Islet precursor cell (in vitro differentiated cells): Measurements from ENCODE around the gene COL27A1.

ENCODE experiments used
- DNase-seq: peaks from one replicate; pipeline ENCODE4 v3.0.0-alpha.2; 2018

Gene COL27A1

DNA sequence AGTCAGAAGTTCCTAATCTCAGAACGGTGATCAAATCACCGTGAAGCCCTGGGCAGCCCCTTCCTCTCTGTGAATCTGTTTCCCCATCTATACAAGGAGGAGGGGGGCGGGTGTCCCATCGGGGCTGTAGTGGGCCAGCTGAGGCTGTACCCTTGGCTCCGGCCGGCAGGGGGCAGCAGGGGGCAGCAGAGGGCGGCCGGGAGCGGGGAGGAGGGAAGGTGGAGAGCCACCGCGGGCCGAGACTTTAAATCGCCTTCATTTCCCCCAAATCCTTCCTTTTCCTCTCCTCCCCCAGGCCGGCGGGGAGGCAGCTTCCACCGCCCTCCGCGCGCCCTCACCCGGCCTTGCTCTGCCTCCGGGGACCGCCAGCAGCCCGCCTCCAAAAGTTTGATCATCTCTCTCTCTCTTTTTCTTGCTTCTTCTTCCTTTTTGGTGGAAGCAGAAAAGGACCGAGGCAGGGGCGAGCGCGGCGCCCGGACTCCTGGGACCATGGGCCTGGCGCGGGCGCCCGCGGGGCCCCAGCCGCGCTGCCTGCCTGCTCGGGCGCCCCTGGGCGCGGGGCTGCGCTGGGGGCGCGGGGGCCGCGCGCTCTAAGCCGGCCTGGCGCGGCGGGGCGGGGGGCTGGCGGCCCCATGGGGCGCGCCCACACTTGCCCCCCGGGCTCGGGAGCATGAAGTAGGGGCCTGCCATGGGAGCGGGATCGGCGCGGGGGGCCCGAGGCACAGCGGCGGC lies at the start of gene COL27A1:
TSS of gene COL27A1 (plus strand) at position 275 of the 732 bp plus-strand sequence. CDS start at position 689, 414 bp downstream.
- DNase-seq, result peak; percentile 94

DNA sequence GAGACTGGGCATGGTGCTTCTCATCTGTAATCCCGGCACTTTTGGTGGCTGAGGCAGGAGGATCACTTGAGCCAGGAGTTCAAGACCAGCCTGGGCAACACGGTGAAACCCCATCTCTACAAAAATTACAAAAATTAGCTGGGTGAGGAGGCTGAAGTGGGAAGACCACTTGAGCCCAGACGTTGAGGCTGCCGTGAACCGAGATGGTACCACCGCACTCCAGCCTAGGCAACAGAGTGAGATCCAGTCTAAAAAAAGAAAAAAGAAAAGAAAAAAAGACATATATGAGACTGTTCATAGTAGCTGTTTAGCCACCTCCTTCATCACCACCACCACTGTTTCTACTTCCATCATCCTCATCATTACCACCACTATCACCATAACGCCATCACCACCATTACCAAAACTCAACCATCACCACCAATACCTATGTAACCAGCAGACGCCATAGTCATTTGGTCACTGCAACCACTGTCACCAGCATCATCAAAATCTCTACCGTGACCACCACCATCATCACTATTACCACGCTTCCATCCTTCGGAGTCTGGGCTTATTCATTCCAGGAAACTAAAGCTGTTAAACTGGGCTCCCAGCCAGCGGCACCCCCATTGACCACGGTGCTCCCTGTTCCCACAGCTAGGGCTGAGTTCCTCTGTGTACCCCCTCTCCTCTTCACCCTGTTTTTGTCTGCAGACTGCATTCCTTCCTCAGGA lies 47.9 kb upstream of the COL27A1 start:
- no peak for DNase-seq

DNA sequence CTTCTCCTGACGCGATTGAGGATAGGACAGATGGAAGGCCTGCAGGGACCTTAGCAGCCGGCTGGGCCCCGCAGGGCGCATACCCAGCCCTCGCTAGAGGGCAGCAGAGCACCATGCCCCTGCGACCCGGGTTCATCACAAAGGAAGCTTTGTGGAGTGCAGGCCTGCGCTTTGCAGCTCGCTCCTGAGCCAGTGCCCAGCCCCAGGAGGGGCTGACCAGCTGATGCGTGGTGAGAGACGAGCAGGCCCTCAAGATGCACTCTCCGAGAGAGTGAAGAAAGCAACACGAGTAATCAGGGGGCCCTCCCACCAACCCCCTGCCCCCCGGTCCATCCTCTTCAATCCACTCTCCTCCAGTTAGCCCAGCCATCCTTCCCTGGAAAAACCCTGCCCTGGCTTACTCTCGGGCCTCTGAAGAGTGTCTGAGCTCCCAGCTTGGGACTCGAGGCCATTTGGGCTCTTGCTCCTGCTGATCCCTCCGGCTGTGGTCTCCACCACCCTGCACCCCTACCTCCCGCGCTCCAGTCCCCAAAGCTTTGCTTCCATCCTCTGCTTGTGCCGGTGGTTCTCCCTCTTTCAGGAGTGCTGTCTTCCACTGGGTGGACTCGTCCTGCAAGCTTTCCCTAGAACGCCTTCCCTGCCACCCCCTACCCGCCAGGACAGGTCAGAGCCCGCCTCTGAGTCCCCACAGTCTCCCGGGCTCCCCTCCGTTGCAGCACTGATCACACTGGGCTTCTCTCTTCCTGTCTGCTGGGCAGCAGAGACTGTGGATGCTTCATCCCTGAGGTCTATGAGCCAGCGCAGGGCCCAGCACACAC lies 47.1 kb upstream of the COL27A1 start:
- DNase-seq, result peak; percentile 95

DNA sequence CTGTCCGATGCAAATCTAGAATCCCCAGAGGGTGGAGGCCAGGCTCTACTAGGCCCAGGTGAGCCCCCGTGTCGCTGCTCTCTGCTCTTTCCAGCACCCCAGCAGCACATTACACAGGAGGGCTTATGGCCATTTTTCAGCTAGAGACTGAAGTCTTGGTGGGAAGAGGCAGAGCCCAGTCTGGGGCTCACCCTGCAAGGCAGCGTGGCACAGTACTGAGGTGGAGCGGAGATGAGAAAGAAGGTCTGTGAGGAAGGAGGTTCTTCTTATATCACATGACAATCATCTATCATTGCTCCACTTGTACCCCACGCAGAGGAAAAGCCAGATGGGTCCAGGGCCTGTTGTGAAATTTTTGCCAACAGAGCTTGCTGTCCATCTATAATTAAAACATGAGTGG lies 46.2 kb upstream of the COL27A1 start:
- DNase-seq, result no peak

DNA sequence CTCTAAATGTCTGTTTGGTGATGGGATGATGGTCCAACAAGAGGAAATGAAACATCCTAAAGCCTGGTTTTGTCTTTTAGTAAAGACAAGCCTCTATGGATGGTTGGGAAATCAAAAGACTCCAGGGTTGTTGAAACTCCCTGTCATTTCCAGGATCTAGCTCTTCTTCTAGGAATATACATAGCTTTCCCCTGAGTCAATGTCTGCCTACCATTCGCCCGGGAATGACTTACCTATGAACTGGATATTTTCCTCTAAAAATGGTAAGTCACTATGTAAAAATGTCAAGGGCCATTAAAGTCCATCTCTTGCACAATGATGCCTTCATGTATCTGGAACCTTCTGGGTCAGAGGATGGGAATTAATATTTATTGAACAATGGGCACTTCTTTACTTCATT lies 45.2 kb upstream of the COL27A1 start:
- DNase-seq, result no peak

DNA sequence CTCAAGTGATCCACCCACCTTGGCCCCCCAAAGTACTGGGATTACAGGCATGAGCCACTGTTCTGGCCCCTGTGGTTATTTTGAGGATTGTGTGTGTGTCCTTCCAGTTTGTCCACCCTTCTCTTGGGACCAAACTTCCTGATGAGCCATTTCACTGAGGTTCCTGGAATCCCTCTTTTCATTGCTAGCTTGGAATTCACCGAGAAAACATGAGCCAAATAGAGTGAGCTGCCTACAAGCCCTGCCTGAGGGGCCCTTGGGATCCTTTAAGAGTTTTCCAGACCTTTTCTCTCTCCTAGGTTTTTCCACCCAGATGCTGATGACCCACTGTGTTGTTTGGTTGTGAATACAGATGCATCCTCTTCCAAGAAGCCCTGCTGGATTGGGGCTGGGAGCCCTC lies 43.0 kb upstream of the COL27A1 start:
- DNase-seq, result no peak

DNA sequence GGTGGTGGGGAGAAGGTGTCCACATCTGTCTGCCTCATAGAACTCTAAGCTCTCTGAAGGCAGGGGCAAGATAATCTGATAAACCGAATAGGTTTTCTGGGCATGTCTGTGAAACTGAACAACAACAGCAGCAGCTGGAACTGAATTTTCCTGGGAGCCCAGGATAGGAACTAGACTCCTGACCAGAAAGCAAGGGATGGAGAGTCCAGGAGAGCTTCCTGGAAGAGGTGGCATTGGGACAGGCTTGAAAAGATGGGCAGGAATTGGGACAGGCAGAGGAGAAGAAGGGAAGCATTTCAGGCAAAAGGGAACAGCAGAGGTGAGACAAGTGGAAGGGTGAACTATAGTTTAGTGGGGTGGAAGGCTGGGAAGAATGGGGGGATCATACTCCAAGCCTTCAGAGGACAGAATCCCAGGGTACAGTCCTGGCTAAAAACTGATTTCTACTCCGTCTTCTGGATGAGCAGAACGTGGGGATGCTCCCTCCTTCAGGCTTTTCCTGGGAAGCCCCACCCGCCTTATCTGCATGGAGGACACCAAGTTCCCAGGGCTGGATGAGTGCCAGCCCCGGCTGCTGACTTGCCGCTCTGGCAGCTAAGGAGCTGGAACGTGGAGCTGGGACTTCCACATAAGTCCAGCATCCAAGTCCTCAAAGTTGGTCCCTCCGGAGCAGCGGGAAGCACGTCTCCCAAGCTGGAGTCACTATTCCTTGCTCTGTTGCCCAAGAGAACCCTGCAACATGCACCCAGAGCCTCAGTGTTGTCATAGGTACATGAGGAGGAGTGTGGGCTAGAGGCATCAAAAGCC lies 42.4 kb upstream of the COL27A1 start:
- no peak for DNase-seq

DNA sequence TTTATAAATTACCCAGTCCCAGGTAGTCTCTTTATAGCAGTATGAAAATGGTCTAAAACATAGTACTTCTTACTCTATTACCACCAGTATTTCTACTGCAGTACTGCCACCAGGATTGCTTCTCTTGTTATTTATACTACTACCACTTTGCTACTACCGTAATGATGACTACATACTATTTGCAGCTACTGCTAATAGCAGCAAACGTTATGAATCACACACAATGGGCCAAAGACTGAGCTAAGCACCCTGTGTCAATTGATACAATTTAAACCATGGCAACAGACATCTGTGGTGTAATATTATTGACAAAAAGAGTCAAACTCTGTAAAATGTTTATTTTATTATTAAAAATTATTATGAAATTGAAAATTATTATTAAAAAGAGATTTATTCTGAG lies 41.0 kb upstream of the COL27A1 start:
- no peak for DNase-seq

DNA sequence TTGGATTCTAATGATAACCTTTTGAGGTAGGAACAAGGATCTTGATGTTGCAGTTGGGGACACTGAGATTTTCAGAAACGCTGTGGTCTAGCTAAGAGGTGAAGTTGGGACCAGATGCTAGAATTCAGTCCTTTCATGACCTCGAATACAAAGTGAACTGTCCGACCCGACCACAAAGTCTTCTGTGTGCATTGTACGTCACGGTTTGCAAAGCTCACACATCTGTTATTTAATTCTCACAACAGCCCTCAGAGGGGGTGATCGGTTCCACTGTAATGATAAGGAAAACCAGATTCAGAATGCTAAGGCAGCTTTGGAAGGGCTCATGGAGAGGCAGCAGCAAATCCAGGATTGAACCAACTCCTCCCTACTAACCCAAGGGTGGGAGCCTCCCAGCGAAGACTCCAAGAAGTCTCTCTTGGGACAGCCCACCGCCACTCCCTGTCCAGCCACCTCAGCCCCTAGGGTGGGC lies 39.6 kb upstream of the COL27A1 start:
- DNase-seq, result no peak

DNA sequence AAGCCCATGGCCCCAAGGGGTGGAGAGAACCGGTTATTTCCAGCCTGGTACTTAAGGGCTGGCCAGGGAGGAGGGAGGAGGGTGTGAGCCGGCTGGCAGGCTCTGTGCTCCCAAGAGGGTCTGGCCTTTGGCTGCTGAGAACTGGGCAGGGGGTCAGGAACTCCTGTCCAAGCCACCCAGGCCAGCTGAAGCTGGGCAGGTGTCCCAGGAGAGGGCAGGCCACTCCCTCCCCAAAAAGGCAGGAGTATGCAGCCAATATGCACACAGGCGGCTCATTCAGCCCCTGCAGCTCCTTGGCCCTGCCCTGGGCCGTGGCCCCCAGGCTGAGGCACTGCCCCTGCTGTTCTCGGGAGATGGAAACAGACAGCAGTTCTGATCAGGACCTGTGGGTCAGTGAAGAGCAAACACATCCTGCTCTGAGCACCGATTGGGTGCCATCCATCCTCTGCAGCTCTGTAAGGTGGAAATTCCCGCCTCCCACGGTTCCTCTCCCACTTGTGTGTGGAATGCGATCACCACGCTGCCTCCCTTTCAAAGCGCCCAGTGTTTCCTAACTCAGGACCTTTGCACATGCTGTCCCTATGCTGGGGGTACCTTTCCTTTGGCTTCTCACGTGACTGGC lies 39.1 kb upstream of the COL27A1 start:
- no peak for DNase-seq

DNA sequence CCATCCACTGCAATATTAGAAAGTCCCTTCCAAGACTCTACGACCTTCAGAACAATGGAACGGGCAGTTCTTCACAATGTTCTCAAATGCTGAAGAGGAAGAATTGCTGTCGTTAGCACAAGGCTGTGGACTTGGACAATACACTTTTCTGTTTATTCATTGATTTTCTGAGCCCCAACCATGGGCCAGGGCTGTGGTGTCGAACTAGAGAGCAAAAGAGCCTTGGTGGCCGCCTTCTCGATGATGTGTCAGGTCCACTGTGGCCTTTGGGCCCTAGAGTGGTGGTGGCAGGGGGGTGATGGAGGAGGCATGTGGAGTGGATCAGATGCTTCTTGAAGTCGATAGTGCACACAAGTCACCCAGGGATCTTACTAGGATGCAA lies 37.7 kb upstream of the COL27A1 start:
- DNase-seq, result no peak

DNA sequence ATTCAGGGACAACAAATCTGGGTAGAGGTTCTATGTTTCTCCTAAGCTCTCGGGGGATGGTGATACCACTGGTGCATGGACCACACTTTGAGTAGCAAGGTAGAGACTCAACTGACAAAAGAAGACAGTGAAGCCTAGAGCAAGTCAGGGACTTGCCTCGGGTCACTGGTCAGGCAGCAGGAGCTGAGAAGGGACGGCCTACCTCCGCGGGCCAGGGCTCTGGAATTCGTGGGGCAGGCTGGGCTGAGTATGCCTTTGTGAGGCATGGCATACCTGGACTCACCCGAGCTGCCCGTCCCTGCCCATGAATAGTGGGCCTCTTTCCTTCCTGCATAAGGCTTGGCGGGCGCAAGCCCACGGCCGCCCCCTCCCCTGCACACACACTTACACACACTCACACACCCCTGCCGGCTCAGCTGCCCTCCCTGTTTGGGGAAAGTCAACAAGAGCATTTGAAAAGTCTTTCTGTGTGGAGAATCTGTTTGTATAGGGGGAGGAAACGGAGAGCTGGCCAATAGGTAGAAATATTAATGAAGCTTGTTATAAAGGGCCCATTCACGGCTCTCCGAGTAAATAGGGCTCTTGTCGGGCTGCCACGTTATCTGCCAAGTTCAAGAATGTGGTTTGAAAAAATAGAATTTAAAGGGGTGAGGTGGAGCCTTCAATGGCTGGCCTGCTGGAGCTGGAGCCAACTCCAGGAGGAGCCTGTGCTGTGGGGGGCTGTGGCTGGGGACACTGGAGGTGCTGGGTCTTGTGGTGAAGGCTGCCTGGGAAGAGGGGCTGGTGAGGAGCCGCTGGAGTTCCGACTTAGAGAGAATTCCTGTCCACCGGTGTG lies 37.1 kb upstream of the COL27A1 start:
- DNase-seq, result peak; percentile 54

DNA sequence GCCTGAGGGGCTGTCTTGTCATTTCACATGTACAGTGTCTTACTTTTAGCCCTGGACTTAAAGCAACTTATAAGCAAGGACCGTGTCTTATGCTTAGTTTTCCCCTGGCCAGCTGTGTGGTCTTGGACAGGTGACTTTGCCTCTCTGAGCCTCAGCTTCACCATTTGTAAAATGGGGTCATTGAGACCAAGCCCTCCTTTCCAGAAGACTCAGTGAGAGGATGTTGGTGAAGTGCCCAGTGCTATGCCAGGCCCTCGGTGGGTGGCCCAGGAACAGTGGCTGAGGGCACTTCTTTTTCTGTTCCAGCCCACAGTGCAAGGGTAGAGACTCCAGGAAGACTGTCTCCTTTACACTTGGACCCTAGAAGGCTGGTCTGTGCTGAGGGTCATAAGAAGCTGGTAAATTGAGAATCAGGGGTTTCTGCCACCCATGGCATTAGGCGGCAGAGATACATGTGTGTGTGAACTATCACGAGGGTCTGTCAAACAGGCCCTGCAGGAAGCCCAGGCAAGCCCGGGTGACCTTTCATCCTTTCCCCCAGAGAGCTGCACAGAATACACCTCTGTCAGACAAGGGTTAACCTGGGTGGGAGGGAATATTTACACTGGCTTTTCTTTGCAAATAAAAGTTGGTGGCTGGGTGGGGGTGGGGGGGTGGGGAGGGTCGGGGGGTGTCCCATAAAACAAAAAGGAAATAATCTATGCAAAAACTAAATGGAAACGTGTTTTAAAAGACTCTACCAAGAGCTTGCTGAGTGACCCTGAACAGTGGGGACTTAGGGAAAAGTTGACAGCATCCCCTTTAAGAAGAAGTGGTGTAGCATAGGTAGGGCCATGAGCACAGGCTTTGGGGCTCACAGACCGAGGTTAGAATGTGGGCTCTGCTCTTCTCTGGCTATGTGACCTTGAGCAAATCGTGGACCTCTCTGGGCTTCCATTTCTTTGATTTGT lies 35.8 kb upstream of the COL27A1 start:
- peak; percentile 28 for DNase-seq

DNA sequence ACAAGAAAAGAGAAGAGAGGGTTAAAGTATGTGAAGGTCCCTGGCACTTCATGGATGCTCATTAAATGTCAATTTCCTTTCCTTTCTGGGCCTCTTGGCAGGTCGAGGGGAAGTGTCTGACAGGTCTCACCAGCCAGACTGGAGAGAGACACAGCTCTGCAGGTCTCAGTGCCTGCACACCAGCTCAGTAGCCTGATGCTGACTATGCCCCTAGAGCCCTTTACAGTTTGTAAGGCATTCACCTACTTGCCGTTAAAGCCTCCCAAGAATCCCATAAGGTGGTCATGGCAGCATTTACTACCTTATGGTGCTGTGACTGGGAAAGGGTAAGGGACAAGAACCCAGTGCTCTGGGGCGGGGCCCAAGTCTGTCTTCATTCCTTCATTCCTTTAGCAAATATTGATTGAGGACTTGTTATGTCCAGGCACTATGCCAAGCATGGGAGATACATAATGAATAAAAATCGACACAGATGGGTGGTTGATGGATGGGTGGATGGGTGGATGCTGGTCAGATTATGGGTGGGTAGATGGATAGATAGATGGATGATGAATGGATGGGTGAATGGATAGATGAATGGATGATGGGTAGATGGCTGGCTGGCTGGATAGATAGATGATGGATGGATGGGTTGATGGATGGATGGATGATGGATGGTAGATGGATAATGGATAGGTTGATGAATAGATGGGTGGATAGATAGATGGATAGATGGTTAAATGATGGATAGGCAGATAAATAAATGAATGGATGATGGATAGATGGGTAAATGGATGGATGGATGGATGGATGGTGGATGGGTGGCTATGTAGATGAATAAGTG lies 34.9 kb upstream of the COL27A1 start:
- DNase-seq, result peak; percentile 30

DNA sequence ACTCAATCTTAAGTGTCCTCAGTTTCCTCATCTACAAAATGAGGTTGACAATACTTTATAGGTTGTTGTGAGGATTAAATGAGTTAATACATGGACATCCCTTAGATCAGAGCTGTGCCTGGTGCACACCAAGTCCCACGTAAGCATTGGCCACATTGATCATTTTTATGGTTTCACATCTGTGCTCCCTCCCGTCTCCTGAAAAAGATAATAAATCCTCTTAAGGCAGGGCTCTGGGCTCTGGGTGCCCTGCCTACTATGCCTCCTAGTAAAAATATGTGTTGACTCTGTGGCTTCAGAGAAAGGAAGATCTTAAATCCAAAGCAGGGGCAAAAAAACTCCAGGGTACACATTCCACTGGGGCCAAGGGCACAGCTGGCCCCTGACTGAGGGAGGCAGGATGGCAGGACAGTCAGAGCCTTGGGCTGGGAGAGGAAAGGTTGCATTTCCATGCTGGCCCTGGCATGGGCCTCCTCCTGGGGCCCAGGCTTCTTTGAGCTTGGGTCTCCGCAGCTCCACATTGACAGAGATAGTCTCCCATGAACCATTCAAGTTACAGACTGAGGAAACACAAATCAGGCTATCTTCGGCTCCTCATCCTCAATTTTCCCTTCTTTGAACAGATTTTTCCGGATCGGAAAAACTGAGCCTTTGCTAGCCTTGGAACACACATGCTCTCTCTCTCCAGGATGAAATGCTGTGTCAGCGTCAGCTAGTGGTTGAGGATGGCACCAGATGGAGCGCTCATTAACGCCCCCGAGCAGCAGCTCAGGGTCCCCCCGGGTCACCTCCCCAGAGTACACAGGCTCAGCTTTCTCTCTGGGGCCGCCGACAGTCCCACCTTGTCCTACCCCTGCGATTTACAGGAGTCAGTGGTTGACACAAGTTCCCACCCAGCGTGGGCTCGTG lies 33.9 kb upstream of the COL27A1 start:
- peak; percentile 41 for DNase-seq

DNA sequence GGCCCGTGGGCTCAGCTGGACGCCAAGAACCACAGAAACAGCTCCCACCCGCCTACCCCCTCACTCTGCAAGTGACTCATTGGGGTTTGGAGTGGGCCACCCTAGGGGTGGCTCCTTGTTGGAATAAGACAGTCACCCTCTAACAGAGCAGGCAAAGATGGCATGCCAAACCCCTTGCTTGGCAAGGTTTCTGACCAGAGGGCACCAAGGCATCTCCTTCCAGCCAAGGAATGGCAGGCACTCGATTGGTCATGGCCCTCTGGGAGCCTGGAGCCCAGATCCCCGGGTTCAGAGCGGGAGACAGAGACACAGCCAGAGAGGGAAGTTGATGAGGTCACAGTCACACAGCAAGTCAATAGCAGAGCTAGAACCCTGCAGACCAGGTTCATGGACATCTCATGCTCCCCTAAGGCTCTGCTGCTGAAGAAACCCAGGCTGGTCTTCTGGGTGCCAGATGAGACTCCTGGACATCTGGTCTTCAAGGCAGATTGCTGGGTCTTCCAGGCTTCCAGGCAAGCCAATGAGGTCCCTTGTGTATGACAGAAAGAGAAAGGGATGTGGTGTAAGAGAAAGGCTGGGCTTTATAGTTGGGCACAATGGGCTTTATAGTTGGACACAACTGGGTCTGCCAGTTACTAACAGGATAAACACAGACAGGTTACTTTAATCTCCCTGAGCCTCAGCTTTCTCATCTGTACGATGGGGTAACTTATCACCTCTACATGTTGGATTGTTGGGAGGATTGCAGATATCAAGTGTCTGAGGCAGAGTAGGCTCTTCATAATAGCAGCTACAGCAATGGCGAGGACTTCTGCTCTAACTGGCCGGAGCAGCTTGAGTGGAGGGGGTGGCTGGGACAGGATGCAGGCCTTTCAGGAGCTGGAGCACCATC lies 33.0 kb upstream of the COL27A1 start:
- no peak for DNase-seq
